ENCODE measurements around the gene IL22RA2. TPM values are rescaled to one million over a fixed set of nuclear protein-coding genes. Genes with fewer than 3 reads are reported as not detected.
A peak's percentile ranks its signal among the peaks of the same experiment; 100 is the strongest.

The IL22RA2 gene
- total and polyA plus RNA-seq, 9 of the 15 experiments (the other 6 are each of a cell fraction or from before 2014, with no cell fraction given), result 0.03 TPM; not detected in 8

GRCh38 chr6:137094411-137095008 lies 78.9 kb downstream of the IL22RA2 start (continued):
- TF ChIP-seq USF2 (CRISPR knock-in tag; IDR thresholded peaks at IDR 0.05) (no peak), ARID2 (IDR thresholded peaks at IDR 0.05) (0 out of 2 replicates have a peak, but pooled peaks have one; percentile 28), EWSR1 (IDR thresholded peaks at IDR 0.05; ENCODE audit: borderline replicate concordance, low read depth, partially characterized antibody) (no peak), ZSCAN29 (IDR thresholded peaks at IDR 0.05) (no peak), CBX5 (IDR thresholded peaks at IDR 0.05; ENCODE audit: borderline replicate concordance, low read depth) (no peak)
- TF ChIP-seq, protein P1, sequence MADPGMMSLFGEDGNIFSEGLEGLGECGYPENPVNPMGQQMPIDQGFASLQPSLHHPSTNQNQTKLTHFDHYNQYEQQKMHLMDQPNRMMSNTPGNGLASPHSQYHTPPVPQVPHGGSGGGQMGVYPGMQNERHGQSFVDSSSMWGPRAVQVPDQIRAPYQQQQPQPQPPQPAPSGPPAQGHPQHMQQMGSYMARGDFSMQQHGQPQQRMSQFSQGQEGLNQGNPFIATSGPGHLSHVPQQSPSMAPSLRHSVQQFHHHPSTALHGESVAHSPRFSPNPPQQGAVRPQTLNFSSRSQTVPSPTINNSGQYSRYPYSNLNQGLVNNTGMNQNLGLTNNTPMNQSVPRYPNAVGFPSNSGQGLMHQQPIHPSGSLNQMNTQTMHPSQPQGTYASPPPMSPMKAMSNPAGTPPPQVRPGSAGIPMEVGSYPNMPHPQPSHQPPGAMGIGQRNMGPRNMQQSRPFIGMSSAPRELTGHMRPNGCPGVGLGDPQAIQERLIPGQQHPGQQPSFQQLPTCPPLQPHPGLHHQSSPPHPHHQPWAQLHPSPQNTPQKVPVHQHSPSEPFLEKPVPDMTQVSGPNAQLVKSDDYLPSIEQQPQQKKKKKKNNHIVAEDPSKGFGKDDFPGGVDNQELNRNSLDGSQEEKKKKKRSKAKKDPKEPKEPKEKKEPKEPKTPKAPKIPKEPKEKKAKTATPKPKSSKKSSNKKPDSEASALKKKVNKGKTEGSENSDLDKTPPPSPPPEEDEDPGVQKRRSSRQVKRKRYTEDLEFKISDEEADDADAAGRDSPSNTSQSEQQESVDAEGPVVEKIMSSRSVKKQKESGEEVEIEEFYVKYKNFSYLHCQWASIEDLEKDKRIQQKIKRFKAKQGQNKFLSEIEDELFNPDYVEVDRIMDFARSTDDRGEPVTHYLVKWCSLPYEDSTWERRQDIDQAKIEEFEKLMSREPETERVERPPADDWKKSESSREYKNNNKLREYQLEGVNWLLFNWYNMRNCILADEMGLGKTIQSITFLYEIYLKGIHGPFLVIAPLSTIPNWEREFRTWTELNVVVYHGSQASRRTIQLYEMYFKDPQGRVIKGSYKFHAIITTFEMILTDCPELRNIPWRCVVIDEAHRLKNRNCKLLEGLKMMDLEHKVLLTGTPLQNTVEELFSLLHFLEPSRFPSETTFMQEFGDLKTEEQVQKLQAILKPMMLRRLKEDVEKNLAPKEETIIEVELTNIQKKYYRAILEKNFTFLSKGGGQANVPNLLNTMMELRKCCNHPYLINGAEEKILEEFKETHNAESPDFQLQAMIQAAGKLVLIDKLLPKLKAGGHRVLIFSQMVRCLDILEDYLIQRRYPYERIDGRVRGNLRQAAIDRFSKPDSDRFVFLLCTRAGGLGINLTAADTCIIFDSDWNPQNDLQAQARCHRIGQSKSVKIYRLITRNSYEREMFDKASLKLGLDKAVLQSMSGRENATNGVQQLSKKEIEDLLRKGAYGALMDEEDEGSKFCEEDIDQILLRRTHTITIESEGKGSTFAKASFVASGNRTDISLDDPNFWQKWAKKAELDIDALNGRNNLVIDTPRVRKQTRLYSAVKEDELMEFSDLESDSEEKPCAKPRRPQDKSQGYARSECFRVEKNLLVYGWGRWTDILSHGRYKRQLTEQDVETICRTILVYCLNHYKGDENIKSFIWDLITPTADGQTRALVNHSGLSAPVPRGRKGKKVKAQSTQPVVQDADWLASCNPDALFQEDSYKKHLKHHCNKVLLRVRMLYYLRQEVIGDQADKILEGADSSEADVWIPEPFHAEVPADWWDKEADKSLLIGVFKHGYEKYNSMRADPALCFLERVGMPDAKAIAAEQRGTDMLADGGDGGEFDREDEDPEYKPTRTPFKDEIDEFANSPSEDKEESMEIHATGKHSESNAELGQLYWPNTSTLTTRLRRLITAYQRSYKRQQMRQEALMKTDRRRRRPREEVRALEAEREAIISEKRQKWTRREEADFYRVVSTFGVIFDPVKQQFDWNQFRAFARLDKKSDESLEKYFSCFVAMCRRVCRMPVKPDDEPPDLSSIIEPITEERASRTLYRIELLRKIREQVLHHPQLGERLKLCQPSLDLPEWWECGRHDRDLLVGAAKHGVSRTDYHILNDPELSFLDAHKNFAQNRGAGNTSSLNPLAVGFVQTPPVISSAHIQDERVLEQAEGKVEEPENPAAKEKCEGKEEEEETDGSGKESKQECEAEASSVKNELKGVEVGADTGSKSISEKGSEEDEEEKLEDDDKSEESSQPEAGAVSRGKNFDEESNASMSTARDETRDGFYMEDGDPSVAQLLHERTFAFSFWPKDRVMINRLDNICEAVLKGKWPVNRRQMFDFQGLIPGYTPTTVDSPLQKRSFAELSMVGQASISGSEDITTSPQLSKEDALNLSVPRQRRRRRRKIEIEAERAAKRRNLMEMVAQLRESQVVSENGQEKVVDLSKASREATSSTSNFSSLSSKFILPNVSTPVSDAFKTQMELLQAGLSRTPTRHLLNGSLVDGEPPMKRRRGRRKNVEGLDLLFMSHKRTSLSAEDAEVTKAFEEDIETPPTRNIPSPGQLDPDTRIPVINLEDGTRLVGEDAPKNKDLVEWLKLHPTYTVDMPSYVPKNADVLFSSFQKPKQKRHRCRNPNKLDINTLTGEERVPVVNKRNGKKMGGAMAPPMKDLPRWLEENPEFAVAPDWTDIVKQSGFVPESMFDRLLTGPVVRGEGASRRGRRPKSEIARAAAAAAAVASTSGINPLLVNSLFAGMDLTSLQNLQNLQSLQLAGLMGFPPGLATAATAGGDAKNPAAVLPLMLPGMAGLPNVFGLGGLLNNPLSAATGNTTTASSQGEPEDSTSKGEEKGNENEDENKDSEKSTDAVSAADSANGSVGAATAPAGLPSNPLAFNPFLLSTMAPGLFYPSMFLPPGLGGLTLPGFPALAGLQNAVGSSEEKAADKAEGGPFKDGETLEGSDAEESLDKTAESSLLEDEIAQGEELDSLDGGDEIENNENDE (IDR thresholded peaks at IDR 0.05; ENCODE audit: low read depth, low read length), result no peak
- TF ChIP-seq, protein P2, sequence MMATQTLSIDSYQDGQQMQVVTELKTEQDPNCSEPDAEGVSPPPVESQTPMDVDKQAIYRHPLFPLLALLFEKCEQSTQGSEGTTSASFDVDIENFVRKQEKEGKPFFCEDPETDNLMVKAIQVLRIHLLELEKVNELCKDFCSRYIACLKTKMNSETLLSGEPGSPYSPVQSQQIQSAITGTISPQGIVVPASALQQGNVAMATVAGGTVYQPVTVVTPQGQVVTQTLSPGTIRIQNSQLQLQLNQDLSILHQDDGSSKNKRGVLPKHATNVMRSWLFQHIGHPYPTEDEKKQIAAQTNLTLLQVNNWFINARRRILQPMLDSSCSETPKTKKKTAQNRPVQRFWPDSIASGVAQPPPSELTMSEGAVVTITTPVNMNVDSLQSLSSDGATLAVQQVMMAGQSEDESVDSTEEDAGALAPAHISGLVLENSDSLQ (IDR thresholded peaks at IDR 0.05), result no peak

All from K562 (cell line).